DLD1 (cell line): ENCODE results near the gene PRLHR.

Experiments
- in situ Hi-C: cut with HindIII; loops from 2 replicates; pipeline ENCODE4 v1.10.0; 2017; ENCODE audit warnings: low sequenced_read_pairs

The PRLHR gene

GRCh38 chr10:118587881-118588651 lies 7.4 kb downstream of the PRLHR start:
- in situ Hi-C loops = no loop called here

- in situ Hi-C loops = no loop called here
Observed at GRCh38 chr10:118586911-118587310, 8.5 kb downstream of the PRLHR start.

GRCh38 chr10:118585794-118586193 lies 9.7 kb downstream of the PRLHR start:
- in situ Hi-C loops = no loop called here

- in situ Hi-C loops = no loop called here
Observed at GRCh38 chr10:118585234-118585633, 10.2 kb downstream of the PRLHR start.

- in situ Hi-C loops = no loop called here
Observed at GRCh38 chr10:118584181-118584954, 11.1 kb downstream of the PRLHR start.

DNA sequence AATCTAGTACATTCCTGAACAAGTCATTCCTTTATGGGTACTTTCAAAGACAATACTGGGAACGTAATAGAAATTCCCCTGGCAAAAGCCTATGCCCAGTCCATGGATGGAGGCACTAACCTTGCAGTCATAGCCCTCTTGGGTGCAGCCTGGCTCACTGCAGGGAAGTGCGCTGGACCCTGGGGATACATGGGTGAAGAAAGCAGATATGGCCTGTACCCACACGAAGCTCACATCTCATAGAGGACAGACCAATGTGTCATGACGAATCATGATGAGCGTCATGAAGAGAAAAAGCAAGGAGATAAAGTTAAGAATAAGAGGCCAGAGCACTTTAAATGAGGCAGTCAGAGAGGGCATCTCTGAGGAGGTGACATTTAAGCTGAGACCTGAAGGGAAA lies 11.8 kb downstream of the PRLHR start:
- in situ Hi-C loops = no loop called here

GRCh38 chr10:118582511-118582910 lies 12.9 kb downstream of the PRLHR start:
- in situ Hi-C loops = no loop called here

GRCh38 chr10:118581340-118581739 lies 14.1 kb downstream of the PRLHR start:
- in situ Hi-C loops = no loop called here

GRCh38 chr10:118580702-118581101 lies 14.7 kb downstream of the PRLHR start:
- in situ Hi-C loops = no loop called here

GRCh38 chr10:118573512-118573911 lies 21.9 kb downstream of the PRLHR start:
- in situ Hi-C loops = loop anchor here (10.0 kb wide), 1 partner anchor 131 kb away; no protein-coding TSS in a partner anchor

GRCh38 chr10:118572256-118573041 lies 23.0 kb downstream of the PRLHR start:
- in situ Hi-C loops = loop anchor here (10.0 kb wide), 1 partner anchor 132 kb away; no protein-coding TSS in a partner anchor

- in situ Hi-C loops = loop anchor here (10.0 kb wide), 1 partner anchor 134 kb away; no protein-coding TSS in a partner anchor
Observed at GRCh38 chr10:118571123-118571522, 24.3 kb downstream of the PRLHR start.

GRCh38 chr10:118570591-118570990 lies 24.9 kb downstream of the PRLHR start:
- in situ Hi-C loops = loop anchor here (10.0 kb wide), 1 partner anchor 134 kb away; no protein-coding TSS in a partner anchor

GRCh38 chr10:118569882-118570252 lies 25.6 kb downstream of the PRLHR start:
- in situ Hi-C loops = loop anchor here (10.0 kb wide), 1 partner anchor 135 kb away; no protein-coding TSS in a partner anchor

DNA sequence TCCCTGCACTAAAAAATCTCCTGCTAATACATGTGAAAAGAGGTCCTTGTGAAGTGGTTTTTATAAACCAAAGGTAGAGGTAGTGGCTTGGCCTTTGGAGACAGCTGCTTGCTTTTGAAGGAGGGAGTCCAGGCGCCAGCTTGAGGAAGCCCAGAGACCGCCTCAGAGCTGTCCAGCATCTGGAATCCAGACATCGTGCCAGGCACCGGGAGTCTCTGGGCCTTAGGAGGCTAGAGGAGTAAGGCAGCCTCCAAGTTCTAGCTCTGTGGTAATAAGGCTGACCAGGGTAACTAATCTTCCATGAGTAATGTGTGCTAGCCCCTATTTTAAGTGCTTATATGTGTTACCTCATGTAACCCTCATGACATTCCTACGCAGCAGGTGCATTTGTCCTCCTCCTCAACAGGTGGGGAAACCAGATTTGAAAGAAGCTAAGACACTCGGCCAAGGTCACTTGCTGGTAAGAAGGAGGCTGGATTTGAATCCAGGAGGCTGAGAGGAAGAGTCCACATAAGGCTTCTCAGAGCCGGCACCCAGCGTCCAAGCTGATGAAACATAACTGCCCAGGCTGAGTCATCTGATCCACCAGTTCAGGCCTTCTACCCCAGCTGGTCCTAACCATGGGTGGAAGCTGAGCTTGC lies 26.1 kb downstream of the PRLHR start:
- in situ Hi-C loops = no loop called here

- in situ Hi-C loops = no loop called here
Observed at GRCh38 chr10:118568327-118568848, 27.1 kb downstream of the PRLHR start.

GRCh38 chr10:118567701-118568248 lies 27.7 kb downstream of the PRLHR start:
- in situ Hi-C loops = no loop called here

- in situ Hi-C loops = no loop called here
Observed at GRCh38 chr10:118566911-118567310, 28.5 kb downstream of the PRLHR start.

- in situ Hi-C loops = no loop called here
Observed at GRCh38 chr10:118565301-118566075, 30.0 kb downstream of the PRLHR start.
